ENCODE results near the gene CYTH4. TPM values are rescaled to one million over a fixed set of nuclear protein-coding genes. Genes with fewer than 3 reads are reported as not detected.

Gene CYTH4
- total RNA-seq, 1 donor from 2014 or later: not detected

- Mint-ChIP-seq H3K4me3 (ENCODE audit: unreplicated experiment) (no peak overlapping the region), H3K4me1 (ENCODE audit: low read depth) (peaks cover 5% of the 10 kb centered on the region), H3K36me3 (ENCODE audit: low read depth) (no peaks in the 10 kb centered on the region), H3K9me3 (ENCODE audit: low read depth) (no peaks in the 10 kb centered on the region), H3K27me3 (ENCODE audit: low read depth) (no peaks in the 10 kb centered on the region), H3K27ac (ENCODE audit: unreplicated experiment) (no peak overlapping the region)
- no peak for DNase-seq (ENCODE audit: low spot score)
- TF ChIP-seq, protein P1, sequence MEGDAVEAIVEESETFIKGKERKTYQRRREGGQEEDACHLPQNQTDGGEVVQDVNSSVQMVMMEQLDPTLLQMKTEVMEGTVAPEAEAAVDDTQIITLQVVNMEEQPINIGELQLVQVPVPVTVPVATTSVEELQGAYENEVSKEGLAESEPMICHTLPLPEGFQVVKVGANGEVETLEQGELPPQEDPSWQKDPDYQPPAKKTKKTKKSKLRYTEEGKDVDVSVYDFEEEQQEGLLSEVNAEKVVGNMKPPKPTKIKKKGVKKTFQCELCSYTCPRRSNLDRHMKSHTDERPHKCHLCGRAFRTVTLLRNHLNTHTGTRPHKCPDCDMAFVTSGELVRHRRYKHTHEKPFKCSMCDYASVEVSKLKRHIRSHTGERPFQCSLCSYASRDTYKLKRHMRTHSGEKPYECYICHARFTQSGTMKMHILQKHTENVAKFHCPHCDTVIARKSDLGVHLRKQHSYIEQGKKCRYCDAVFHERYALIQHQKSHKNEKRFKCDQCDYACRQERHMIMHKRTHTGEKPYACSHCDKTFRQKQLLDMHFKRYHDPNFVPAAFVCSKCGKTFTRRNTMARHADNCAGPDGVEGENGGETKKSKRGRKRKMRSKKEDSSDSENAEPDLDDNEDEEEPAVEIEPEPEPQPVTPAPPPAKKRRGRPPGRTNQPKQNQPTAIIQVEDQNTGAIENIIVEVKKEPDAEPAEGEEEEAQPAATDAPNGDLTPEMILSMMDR (IDR thresholded peaks at IDR 0.05): no peak
These were observed 7.2 kb upstream of the CYTH4 start for GRCh38 chr22:37275134-37275533.

GRCh38 chr22:37275622-37276021 lies 6.7 kb upstream of the CYTH4 start:
- no peak overlapping the region for H3K27ac Mint-ChIP-seq (ENCODE audit: unreplicated experiment)
- no peaks in the 10 kb centered on the region for H3K36me3 Mint-ChIP-seq (ENCODE audit: low read depth)
- no peak overlapping the region for H3K4me3 Mint-ChIP-seq (ENCODE audit: unreplicated experiment)
- no peak for DNase-seq (ENCODE audit: low spot score)
- H3K9me3 Mint-ChIP-seq (ENCODE audit: low read depth): no peaks in the 10 kb centered on the region
- TF ChIP-seq, protein P1 (IDR thresholded peaks at IDR 0.05): no peak
- H3K27me3 Mint-ChIP-seq (ENCODE audit: low read depth): no peaks in the 10 kb centered on the region
- H3K4me1 Mint-ChIP-seq (ENCODE audit: low read depth): peaks cover 5% of the 10 kb centered on the region

DNA sequence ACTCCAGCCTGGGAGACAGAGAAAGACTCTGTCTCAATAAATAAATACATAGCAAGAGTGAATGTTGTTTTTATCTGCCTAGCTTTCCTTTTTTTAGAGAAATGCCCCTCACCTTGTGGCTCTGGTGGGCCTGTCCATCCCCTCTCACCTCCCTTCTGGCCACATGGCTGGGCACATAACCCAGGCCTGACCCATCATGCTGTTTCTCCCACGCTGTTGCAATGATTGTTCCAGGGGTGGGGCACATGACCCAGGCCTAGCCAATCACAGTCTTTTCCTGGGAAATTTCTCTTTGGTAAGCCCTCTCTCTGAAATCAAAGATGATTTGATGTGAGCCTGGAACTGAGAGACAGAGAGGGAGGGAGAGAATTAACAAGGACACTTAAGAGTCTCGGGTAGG lies 5.5 kb upstream of the CYTH4 start:
- peaks cover 5% of the 10 kb centered on the region for H3K4me1 Mint-ChIP-seq (ENCODE audit: low read depth)
- TF ChIP-seq, protein P1 (IDR thresholded peaks at IDR 0.05): no peak
- H3K9me3 Mint-ChIP-seq (ENCODE audit: low read depth): no peaks in the 10 kb centered on the region
- no peak overlapping the region for H3K27ac Mint-ChIP-seq (ENCODE audit: unreplicated experiment)
- no peak overlapping the region for H3K4me3 Mint-ChIP-seq (ENCODE audit: unreplicated experiment)
- no peaks in the 10 kb centered on the region for H3K36me3 Mint-ChIP-seq (ENCODE audit: low read depth)
- DNase-seq (ENCODE audit: low spot score): no peak
- H3K27me3 Mint-ChIP-seq (ENCODE audit: low read depth): no peaks in the 10 kb centered on the region

GRCh38 chr22:37277384-37277783 lies 4.9 kb upstream of the CYTH4 start:
- no peak for DNase-seq (ENCODE audit: low spot score)
- TF ChIP-seq, protein P1 (IDR thresholded peaks at IDR 0.05): no peak
- Mint-ChIP-seq H3K36me3 (ENCODE audit: low read depth) (no peaks in the 10 kb centered on the region), H3K4me3 (ENCODE audit: unreplicated experiment) (no peak overlapping the region), H3K27me3 (ENCODE audit: low read depth) (no peaks in the 10 kb centered on the region), H3K4me1 (ENCODE audit: low read depth) (peaks cover 5% of the 10 kb centered on the region), H3K27ac (ENCODE audit: unreplicated experiment) (no peak overlapping the region), H3K9me3 (ENCODE audit: low read depth) (no peaks in the 10 kb centered on the region)

DNA sequence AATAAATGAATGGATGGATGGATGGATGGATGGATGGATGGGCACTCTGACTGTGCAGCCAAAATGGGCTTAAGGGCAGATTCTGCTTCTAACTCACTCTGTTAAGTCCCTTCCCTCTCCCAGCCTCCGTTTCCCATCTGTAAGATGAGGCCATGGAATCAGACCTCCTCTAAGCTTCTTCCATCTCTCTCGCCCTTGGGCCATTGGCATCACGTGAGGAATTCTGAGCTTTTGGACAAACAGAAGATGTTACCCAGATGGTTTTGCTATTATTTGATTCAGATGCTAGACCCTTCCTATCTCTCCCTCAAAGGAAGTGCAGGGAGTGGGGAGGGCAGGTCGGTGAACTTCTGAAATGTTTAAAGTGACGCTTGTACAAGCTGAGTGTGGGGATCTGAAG lies 4.0 kb upstream of the CYTH4 start:
- H3K4me1 Mint-ChIP-seq (ENCODE audit: low read depth): peaks cover 2% of the 10 kb centered on the region
- H3K27me3 Mint-ChIP-seq (ENCODE audit: low read depth): no peaks in the 10 kb centered on the region
- no peaks in the 10 kb centered on the region for H3K36me3 Mint-ChIP-seq (ENCODE audit: low read depth)
- no peaks in the 10 kb centered on the region for H3K9me3 Mint-ChIP-seq (ENCODE audit: low read depth)
- DNase-seq (ENCODE audit: low spot score): no peak
- TF ChIP-seq, protein P1 (IDR thresholded peaks at IDR 0.05): no peak
- no peak overlapping the region for H3K4me3 Mint-ChIP-seq (ENCODE audit: unreplicated experiment)
- H3K27ac Mint-ChIP-seq (ENCODE audit: unreplicated experiment): no peak overlapping the region
